Fibroblast of skin of left biceps (primary cell): Measurements from ENCODE around the gene MAP1LC3B.

Source experiments
- DNase-seq, 2 experiments: peaks; one replicate each; pipeline ENCODE4 v3.0.0-alpha.2; 2013; ENCODE audit warnings: low read depth in 2 of 2

MAP1LC3B gene

GRCh38 chr16:87391950-87392820, at the start of gene MAP1LC3B:
MAP1LC3B (plus strand) TSS chr16:87392336; CDS start chr16:87392428, 92 bp downstream.
- DNase-seq, result peak; percentile 88 to 92

- no peak for DNase-seq
Observed at GRCh38 chr16:87342504-87342903, 49.6 kb upstream of the MAP1LC3B start.

- DNase-seq, result no peak
Observed at GRCh38 chr16:87342978-87343752, 49.0 kb upstream of the MAP1LC3B start.

GRCh38 chr16:87343753-87344050, 48.4 kb upstream of the MAP1LC3B start:
- DNase-seq, result no peak

- DNase-seq, result no peak
Observed at GRCh38 chr16:87344165-87344930, 47.8 kb upstream of the MAP1LC3B start.

GRCh38 chr16:87344931-87345631, 47.1 kb upstream of the MAP1LC3B start:
- DNase-seq, result no peak

GRCh38 chr16:87345726-87346424, 46.3 kb upstream of the MAP1LC3B start:
- no peak for DNase-seq

GRCh38 chr16:87346517-87347060, 45.5 kb upstream of the MAP1LC3B start:
- no peak for DNase-seq

GRCh38 chr16:87347932-87348615, 44.1 kb upstream of the MAP1LC3B start:
- DNase-seq, result no peak

GRCh38 chr16:87348616-87349157, 43.4 kb upstream of the MAP1LC3B start:
- no peak for DNase-seq

- DNase-seq, result no peak
Observed at GRCh38 chr16:87350031-87350430, 42.1 kb upstream of the MAP1LC3B start.

GRCh38 chr16:87350681-87351319, 41.3 kb upstream of the MAP1LC3B start:
- no peak for DNase-seq

GRCh38 chr16:87351320-87351698, 40.8 kb upstream of the MAP1LC3B start:
- DNase-seq, result no peak

- no peak for DNase-seq
Observed at GRCh38 chr16:87352818-87353217, 39.3 kb upstream of the MAP1LC3B start.

GRCh38 chr16:87353613-87354012, 38.5 kb upstream of the MAP1LC3B start:
- DNase-seq, result no peak

- DNase-seq, result no peak
Observed at GRCh38 chr16:87356491-87356853, 35.7 kb upstream of the MAP1LC3B start.

- no peak for DNase-seq
Observed at GRCh38 chr16:87358250-87358649, 33.9 kb upstream of the MAP1LC3B start.

- no peak for DNase-seq
Observed at GRCh38 chr16:87358696-87359095, 33.4 kb upstream of the MAP1LC3B start.

GRCh38 chr16:87359121-87359520, 33.0 kb upstream of the MAP1LC3B start:
- DNase-seq, result no peak
